K562 (cell line): ENCODE results near the gene EFCC1. TPM values are rescaled to one million over a fixed set of nuclear protein-coding genes. Genes with fewer than 3 reads are reported as not detected.

Experiments used
- BRCA1 ChIP-seq, 2 experiments: fragments of 450-650 bp in 1 of 2; sonication (generic) in 1 of 2; formaldehyde crosslinking in 1 of 2; IDR thresholded peaks; 2 replicates each; pipeline versions ENCODE4 v1.5.0 to v1.6.1; 2017 to 2020; ENCODE audit warnings: mild to moderate bottlenecking in 1 of 2, missing genetic modification reagents in 1 of 2
- CEBPB ChIP-seq: fragments of 450-650 bp; IDR thresholded peaks from 2 replicates; pipeline ENCODE4 v1.6.1; 2016; ENCODE audit warnings: missing genetic modification characterization, missing compliant biosample characterization
- DMBX1 ChIP-seq: fragments of 250-450 bp; sonication (Bioruptor Pico); IDR thresholded peaks from 2 replicates; pipeline ENCODE4 v1.8.0; 2022; ENCODE audit warnings: inconsistent platforms, mild to moderate bottlenecking, moderate library complexity, borderline replicate concordance
- ESRRA ChIP-seq: fragments of 450-650 bp; IDR thresholded peaks from 2 replicates; pipeline ENCODE4 v1.6.1; 2014; ENCODE audit warnings: low read depth, mild to moderate bottlenecking, moderate library complexity, borderline replicate concordance
- HDGF ChIP-seq: fragments of 450-650 bp; IDR thresholded peaks from 2 replicates; pipeline ENCODE4 v1.6.1; 2016
- L3MBTL2 ChIP-seq: fragments of 450-650 bp; IDR thresholded peaks from 2 replicates; pipeline ENCODE4 v1.6.1; 2016; ENCODE audit warnings: mild to moderate bottlenecking, moderate library complexity
- MAFF ChIP-seq: IDR thresholded peaks from 2 replicates; pipeline ENCODE4 v1.6.1; 2012; ENCODE audit warnings: low read length, improper control_type of control experiment
- NR3C1 ChIP-seq: sonication (generic); formaldehyde crosslinking; IDR thresholded peaks from 2 replicates; pipeline ENCODE4 v1.8.1; 2022; ENCODE audit warnings: missing genetic modification reagents
- NR4A1 ChIP-seq, 2 experiments: fragments of 250-450 bp in 1 of 2; fragments of 450-650 bp in 1 of 2; sonication (Bioruptor Pico) in 1 of 2; IDR thresholded peaks; 2 replicates each; pipeline versions ENCODE4 v1.4.0 to v1.6.1; 2016 to 2020; ENCODE audit warnings: mild to moderate bottlenecking in 2 of 2, missing compliant biosample characterization in 1 of 2, missing genetic modification characterization in 1 of 2, moderate library complexity in 1 of 2
- PHB2 ChIP-seq: fragments of 450-650 bp; IDR thresholded peaks from 2 replicates; pipeline ENCODE4 v1.6.1; 2017; ENCODE audit warnings: low read depth
- RAD51 ChIP-seq: fragments of 450-650 bp; IDR thresholded peaks from 2 replicates; pipeline ENCODE4 v1.7.1; 2016; ENCODE audit warnings: low read depth, mild to moderate bottlenecking, borderline replicate concordance
- RB1 ChIP-seq: fragments of 450-650 bp; IDR thresholded peaks from 2 replicates; pipeline ENCODE4 v1.6.1; 2017; ENCODE audit warnings: low read depth, mild to moderate bottlenecking
- RBM25 ChIP-seq: fragments of 200-400 bp; formaldehyde crosslinking; IDR thresholded peaks from 2 replicates; pipeline ENCODE4 v1.6.1; 2018; ENCODE audit warnings: low read length, low read depth, moderate library complexity; ENCODE audit not compliant: severe bottlenecking
- SAFB ChIP-seq: fragments of 200-400 bp; formaldehyde crosslinking; IDR thresholded peaks from 2 replicates; pipeline ENCODE4 v1.6.1; 2017; ENCODE audit warnings: low read depth, low read length, borderline replicate concordance
- SAP30 ChIP-seq: fragments of 200-600 bp; sonication (generic); IDR thresholded peaks from 2 replicates; pipeline ENCODE4 v1.6.1; 2012; ENCODE audit warnings: borderline replicate concordance, low read depth, mild to moderate bottlenecking, moderate library complexity, low read length, control low read depth, inconsistent platforms; ENCODE audit not compliant: insufficient read depth, poor library complexity, severe bottlenecking
- SREBF1 ChIP-seq: fragments of 150-350 bp; IDR thresholded peaks from 2 replicates; pipeline ENCODE4 v1.6.1; 2014; ENCODE audit warnings: antibody characterized with exemption, low read depth, low read length, borderline replicate concordance
- STAT5A ChIP-seq: IDR thresholded peaks from 2 replicates; pipeline ENCODE4 v1.6.1; 2012; ENCODE audit warnings: low read length, inconsistent platforms, borderline replicate concordance
- TCF7 ChIP-seq: sonication (generic); IDR thresholded peaks from 2 replicates; pipeline ENCODE4 v1.6.1; 2016; ENCODE audit warnings: antibody characterized with exemption, borderline replicate concordance
- ZNF217 ChIP-seq: sonication (generic); formaldehyde crosslinking; IDR thresholded peaks from 2 replicates; pipeline ENCODE4 v1.8.0; 2022; ENCODE audit warnings: mild to moderate bottlenecking, missing genetic modification reagents
- ZNF263 ChIP-seq: sonication (generic); formaldehyde crosslinking; IDR thresholded peaks from 2 replicates; pipeline ENCODE4 v1.8.0; 2022; ENCODE audit warnings: mild to moderate bottlenecking, missing genetic modification reagents, borderline replicate concordance
- polyA plus RNA-seq, 8 experiments: library from polyadenylated mRNA; depleted of rRNA in 4 of 8; stranded (reverse) in 5 of 8; unstranded in 3 of 8; fragments of >200 nt; fragmentation: Nextera tagmentation in 2 of 8; fragmentation: Illumina TruSeq in 1 of 8; extraction: Ambion mirVana in 2 of 8; extraction: Trizol in 1 of 8; gene quantifications; 2 replicates each; pipeline versions ENCODE4 v1.2.1 to v1.2.3, GENCODE V29; 2011 to 2014; ENCODE audit warnings: inconsistent platforms in 1 of 8, missing spikeins in 1 of 8
- total RNA-seq, 7 experiments: library from RNA; depleted of rRNA in 6 of 7; stranded (reverse); fragments of >200 nt in 6 of 7; fragmentation: Illumina TruSeq in 2 of 7; extraction: Trizol in 2 of 7; gene quantifications; 2 replicates each; pipeline versions ENCODE4 v1.2.1 to v1.2.3, GENCODE V29; 2011 to 2021; ENCODE audit warnings: low replicate concordance in 1 of 7
- TF ChIP-seq, protein P1 (sequence below): fragments of 450-650 bp; formaldehyde crosslinking; IDR thresholded peaks from 2 replicates; pipeline ENCODE4 v1.4.0; 2022; ENCODE audit warnings: mild to moderate bottlenecking, moderate library complexity
- TF ChIP-seq, protein P2 (sequence below): fragments of 200-800 bp; sonication (Bioruptor generic); IDR thresholded peaks from 2 replicates; pipeline ENCODE4 v1.6.1; 2017; ENCODE audit warnings: missing genetic modification characterization, missing compliant biosample characterization
- TF ChIP-seq, protein P3 (sequence below): sonication (generic); formaldehyde crosslinking; IDR thresholded peaks from 2 replicates; pipeline ENCODE4 v1.5.0; 2020; ENCODE audit warnings: missing genetic modification reagents

Gene EFCC1
- total and polyA plus RNA-seq, 9 of the 15 experiments (the other 6 are each of a cell fraction or from before 2014, with no cell fraction given) = not detected

DNA sequence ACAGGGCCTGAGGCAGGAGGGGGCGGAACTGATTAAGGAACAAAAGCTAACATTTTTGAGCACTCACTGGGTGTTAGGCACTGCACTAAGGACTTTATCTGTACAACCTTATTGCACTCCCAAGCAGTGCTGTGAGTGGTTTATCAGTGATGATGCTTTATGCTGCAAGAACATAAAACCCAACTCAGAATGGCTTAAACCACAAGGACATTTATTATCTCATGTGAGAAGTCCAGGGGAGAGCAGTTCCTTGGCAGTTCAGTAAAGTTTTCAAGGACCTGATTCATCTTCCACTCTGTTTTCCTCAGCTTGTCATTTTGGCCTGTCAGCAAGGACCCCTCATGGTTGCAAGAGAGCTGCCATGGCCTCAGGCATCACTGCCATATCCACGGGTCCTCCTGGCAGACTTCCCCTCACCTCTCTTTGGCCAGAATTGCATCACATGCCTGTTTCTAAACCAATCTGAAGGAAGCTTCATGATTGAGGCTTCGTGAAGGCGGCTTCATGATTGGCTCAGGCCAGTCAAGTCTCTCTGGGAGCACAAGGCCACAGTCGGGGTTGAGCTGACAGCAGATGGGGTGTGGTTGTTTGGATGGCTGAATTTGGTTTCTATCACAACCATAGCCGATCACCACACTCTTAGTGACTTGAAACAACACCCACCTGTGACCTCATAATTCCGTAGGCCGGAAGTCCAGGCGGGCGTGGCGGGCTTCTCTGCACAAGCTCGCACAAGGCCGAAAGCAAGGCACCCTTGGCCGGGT is 15.8 kb downstream of the EFCC1 start (continued):
- TF ChIP-seq, protein P1, sequence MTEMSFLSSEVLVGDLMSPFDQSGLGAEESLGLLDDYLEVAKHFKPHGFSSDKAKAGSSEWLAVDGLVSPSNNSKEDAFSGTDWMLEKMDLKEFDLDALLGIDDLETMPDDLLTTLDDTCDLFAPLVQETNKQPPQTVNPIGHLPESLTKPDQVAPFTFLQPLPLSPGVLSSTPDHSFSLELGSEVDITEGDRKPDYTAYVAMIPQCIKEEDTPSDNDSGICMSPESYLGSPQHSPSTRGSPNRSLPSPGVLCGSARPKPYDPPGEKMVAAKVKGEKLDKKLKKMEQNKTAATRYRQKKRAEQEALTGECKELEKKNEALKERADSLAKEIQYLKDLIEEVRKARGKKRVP (CRISPR knock-in tag) = no peak
- TF ChIP-seq L3MBTL2 (peak; percentile 81), PHB2 (peak; percentile 42; the same call in 1 of the 2 replicates), ZNF217 (CRISPR knock-in tag) (no peak), ESRRA (peak; percentile 41; the same call in 1 of the 2 replicates), TCF7 (no peak), DMBX1 (CRISPR knock-in tag) (0 out of 2 replicates have a peak, but pooled peaks have one; percentile 23), NR3C1 (CRISPR knock-in tag) (no peak), CEBPB (tag) (peak; percentile 74), STAT5A (peak; percentile 70), RBM25 (peak; percentile 90), ZNF263 (CRISPR knock-in tag) (no peak), SAFB (no peak), MAFF (no peak), BRCA1 (IDR thresholded peaks at IDR 0.05) (no peak), BRCA1 (CRISPR knock-in tag; IDR thresholded peaks at IDR 0.05) (no peak), RB1 (peak; percentile 8; the same call in 1 of the 2 replicates), SAP30 (no peak), RAD51 (peak; percentile 71; the same call in 1 of the 2 replicates), NR4A1 (CRISPR knock-in tag; IDR thresholded peaks at IDR 0.05) (no peak), NR4A1 (tag; IDR thresholded peaks at IDR 0.05) (0 out of 2 replicates have a peak, but pooled peaks have one; percentile 57), HDGF (no peak), SREBF1 (no peak)
- TF ChIP-seq, protein P2, sequence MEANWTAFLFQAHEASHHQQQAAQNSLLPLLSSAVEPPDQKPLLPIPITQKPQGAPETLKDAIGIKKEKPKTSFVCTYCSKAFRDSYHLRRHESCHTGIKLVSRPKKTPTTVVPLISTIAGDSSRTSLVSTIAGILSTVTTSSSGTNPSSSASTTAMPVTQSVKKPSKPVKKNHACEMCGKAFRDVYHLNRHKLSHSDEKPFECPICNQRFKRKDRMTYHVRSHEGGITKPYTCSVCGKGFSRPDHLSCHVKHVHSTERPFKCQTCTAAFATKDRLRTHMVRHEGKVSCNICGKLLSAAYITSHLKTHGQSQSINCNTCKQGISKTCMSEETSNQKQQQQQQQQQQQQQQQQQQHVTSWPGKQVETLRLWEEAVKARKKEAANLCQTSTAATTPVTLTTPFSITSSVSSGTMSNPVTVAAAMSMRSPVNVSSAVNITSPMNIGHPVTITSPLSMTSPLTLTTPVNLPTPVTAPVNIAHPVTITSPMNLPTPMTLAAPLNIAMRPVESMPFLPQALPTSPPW (CRISPR knock-in tag) = peak; percentile 44
- TF ChIP-seq, protein P3, sequence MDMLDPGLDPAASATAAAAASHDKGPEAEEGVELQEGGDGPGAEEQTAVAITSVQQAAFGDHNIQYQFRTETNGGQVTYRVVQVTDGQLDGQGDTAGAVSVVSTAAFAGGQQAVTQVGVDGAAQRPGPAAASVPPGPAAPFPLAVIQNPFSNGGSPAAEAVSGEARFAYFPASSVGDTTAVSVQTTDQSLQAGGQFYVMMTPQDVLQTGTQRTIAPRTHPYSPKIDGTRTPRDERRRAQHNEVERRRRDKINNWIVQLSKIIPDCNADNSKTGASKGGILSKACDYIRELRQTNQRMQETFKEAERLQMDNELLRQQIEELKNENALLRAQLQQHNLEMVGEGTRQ (CRISPR knock-in tag) = peak; percentile 85
